Natural killer cell (primary cell): ENCODE results near the gene ZNHIT2. TPM values are rescaled to one million over a fixed set of nuclear protein-coding genes. Genes with fewer than 3 reads are reported as not detected.

Experiments used
- ATAC-seq, 3 donors: fragments of 150-1000 bp in 2 of 3; fragments of 200-7000 bp in 1 of 3; cut with Tn5 transposase; 1 replicate in 1 of 3; 2 replicates in 2 of 3; pipeline ENCODE4 v1.10.0; 2021; ENCODE audit warnings: mild to moderate bottlenecking in 2 of 3, moderate library complexity in 2 of 3
- DNase-seq, 2 donors: peaks; one replicate each; pipeline versions ENCODE4 v3.0.0 to v3.0.0-alpha.2; 2013 to 2021; ENCODE audit warnings: mixed read lengths in 1 of 2
- H3K27ac ChIP-seq: one replicate; pipeline ENCODE4 v1.5.1; 2013; ENCODE audit warnings: mild to moderate bottlenecking, low read length
- H3K27me3 ChIP-seq: one replicate; pipeline ENCODE4 v1.6.1; 2013; ENCODE audit warnings: low read length; ENCODE audit not compliant: control insufficient read depth, insufficient read depth
- H3K36me3 ChIP-seq: one replicate; pipeline ENCODE4 v1.6.1; 2013; ENCODE audit warnings: low read length; ENCODE audit not compliant: control insufficient read depth, insufficient read depth
- H3K4me1 ChIP-seq: one replicate; pipeline ENCODE4 v1.6.1; 2013; ENCODE audit warnings: low read length; ENCODE audit not compliant: control insufficient read depth, insufficient read depth
- H3K4me3 ChIP-seq: one replicate; pipeline ENCODE4 v1.5.1; 2013; ENCODE audit warnings: low read length
- H3K9me3 ChIP-seq: one replicate; pipeline ENCODE4 v1.6.1; 2013; ENCODE audit warnings: low read length; ENCODE audit not compliant: control insufficient read depth, insufficient read depth
- H3K27ac Mint-ChIP-seq, 2 donors: one replicate each; pipeline ENCODE4 v1.8.0; 2022; ENCODE audit warnings: mild to moderate bottlenecking in 2 of 2, mixed read lengths in 2 of 2, moderate library complexity in 1 of 2
- H3K27me3 Mint-ChIP-seq, 2 donors: one replicate each; pipeline ENCODE4 v1.8.0; 2022; ENCODE audit warnings: low read depth in 2 of 2, mixed read lengths in 2 of 2
- H3K36me3 Mint-ChIP-seq: one replicate; pipeline ENCODE4 v1.8.0; 2022; ENCODE audit warnings: mixed read lengths
- H3K4me1 Mint-ChIP-seq, 2 donors: one replicate each; pipeline ENCODE4 v1.8.0; 2022; ENCODE audit warnings: mixed read lengths in 2 of 2
- H3K4me3 Mint-ChIP-seq: one replicate; pipeline ENCODE4 v1.8.0; 2022; ENCODE audit warnings: mild to moderate bottlenecking, moderate library complexity, mixed read lengths
- H3K9me3 Mint-ChIP-seq, 2 donors: one replicate each; pipeline ENCODE4 v1.8.0; 2022; ENCODE audit warnings: mixed read lengths in 2 of 2
- WGBS: methylation state at CpG from one replicate; pipeline ENCODE4 v1.1.7; 2013; ENCODE audit warnings: missing lambda C conversion rate; ENCODE audit not compliant: insufficient coverage; 5-methylcytosine and 5-hydroxymethylcytosine counted together
- intact Hi-C: fragments of 100-400 bp; cut with micrococcal nuclease; formaldehyde crosslinking; loops from one replicate; pipeline ENCODE4 v1.14.2; 2022
- total RNA-seq, 4 donors: library from RNA; stranded (reverse); fragments of 120-200 nt in 1 of 4; gene quantifications; one replicate each; pipeline versions ENCODE4 v1.2.3 to v1.2.4, GENCODE V29; 2013 to 2022
- TF ChIP-seq, protein P1 (sequence below): fragments of 200-600 bp; IDR thresholded peaks from one replicate; pipeline ENCODE4 v1.8.0; 2022; ENCODE audit warnings: antibody characterized with exemption

The ZNHIT2 gene
- total RNA-seq, 3 donors from 2014 or later (not counting 1 experiment from before 2014, with no cell fraction given): 5.6 to 6.8 (median 6.1) TPM

DNA sequence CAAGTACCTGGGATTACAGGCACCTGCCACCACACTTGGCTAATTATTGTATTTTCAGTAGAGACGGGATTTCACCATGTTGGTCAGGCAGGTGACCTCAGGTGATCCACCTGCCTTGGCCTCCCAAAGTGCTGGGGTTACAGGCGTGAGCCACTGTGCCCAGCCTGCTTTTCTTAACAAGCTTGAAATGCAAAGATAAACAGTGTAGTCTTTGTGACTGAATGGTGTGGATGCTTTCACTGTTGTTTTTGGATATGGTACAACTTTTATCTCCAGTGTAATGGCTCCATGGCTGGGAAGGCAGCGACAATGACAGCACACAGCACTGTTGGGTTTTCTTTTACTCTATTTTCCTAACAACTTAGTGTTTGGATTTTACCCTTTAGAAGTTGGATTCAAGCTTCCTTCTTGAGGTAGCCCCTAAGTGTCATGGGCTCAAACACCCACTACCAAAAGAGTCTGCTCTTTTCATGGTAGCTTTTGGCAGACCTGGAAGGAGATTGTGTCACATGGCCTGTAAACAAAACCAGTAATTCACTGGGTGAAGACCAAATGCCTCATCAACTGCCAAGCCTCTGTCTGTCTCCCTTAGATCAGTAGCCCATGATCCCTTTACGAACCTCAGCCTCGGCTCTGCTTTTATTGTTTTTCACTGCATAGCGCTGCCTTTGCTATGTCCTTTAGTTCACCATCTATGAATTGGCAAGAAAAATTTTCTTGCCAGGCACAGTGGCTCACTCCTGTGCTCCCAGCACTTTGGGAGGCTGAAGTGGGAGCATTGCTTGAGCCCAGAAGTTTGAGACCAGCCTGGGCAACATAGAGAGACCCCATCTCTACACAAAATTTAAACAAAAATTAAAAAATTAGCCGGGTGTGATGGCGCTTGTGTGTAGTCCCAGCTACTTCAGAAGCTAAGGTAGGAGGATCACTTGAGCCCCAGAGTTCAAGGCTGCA is 15.1 kb downstream of the ZNHIT2 start:
- H3K4me1 ChIP-seq: peaks cover 2% of the 10 kb centered on the region
- no peak overlapping the region for H3K4me3 ChIP-seq
- H3K27me3 Mint-ChIP-seq: no peaks in the 10 kb centered on the region
- no peaks in the 10 kb centered on the region for H3K9me3 Mint-ChIP-seq
- peaks cover 21% of the 10 kb centered on the region for H3K36me3 ChIP-seq
- ATAC-seq (no peak), DNase-seq (no peak)
- 96% methylated on average over 8 of the region's 8 CpGs for WGBS
- H3K9me3 ChIP-seq: no peaks in the 10 kb centered on the region
- no peak overlapping the region for H3K4me3 Mint-ChIP-seq
- intact Hi-C loops: no loop called here
- TF ChIP-seq, protein P1, sequence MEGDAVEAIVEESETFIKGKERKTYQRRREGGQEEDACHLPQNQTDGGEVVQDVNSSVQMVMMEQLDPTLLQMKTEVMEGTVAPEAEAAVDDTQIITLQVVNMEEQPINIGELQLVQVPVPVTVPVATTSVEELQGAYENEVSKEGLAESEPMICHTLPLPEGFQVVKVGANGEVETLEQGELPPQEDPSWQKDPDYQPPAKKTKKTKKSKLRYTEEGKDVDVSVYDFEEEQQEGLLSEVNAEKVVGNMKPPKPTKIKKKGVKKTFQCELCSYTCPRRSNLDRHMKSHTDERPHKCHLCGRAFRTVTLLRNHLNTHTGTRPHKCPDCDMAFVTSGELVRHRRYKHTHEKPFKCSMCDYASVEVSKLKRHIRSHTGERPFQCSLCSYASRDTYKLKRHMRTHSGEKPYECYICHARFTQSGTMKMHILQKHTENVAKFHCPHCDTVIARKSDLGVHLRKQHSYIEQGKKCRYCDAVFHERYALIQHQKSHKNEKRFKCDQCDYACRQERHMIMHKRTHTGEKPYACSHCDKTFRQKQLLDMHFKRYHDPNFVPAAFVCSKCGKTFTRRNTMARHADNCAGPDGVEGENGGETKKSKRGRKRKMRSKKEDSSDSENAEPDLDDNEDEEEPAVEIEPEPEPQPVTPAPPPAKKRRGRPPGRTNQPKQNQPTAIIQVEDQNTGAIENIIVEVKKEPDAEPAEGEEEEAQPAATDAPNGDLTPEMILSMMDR: no peak
- no peaks in the 10 kb centered on the region for H3K36me3 Mint-ChIP-seq
- no peak overlapping the region for H3K27ac ChIP-seq
- H3K27me3 ChIP-seq: no peaks in the 10 kb centered on the region
- H3K27ac Mint-ChIP-seq: no peak overlapping the region
- H3K4me1 Mint-ChIP-seq: peaks cover 0 to 27% of the 10 kb centered on the region in 2 donors

DNA sequence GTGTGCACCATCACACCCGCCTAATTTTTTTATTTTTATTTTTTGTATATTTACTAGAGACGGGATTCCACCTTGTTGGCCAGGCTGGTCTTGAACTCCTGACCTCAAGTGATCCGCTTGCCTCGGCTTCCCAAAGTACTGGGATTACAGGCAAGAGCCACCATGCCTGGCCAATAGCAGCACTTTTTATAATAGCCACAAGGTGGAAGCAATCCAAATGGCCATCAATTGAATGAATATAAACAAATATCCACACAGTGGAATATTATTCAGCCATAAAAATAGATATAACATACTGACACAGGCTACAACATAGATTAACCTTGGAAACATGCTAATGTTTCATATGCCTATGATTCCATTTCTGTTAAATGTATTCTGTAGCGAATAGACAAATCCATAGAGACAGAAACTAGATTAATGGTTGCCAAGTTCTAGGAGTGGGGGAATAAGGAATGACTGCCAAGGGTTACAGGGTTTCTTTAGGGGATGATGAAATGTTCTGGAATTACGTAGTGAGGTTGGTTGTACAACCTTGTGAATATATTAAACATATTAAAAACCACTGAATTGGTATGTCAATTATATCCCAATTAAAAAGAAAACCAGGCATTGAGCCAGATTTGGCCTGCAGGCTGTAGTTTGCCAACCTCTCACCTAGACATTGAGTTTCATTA is 16.7 kb downstream of the ZNHIT2 start:
- H3K27me3 ChIP-seq: no peaks in the 10 kb centered on the region
- Mint-ChIP-seq H3K9me3 (no peaks in the 10 kb centered on the region), H3K27ac (no peak overlapping the region), H3K4me3 (no peak overlapping the region), H3K4me1 (peaks cover 0 to 17% of the 10 kb centered on the region in 2 donors), H3K27me3 (no peaks in the 10 kb centered on the region), H3K36me3 (no peaks in the 10 kb centered on the region)
- peaks cover 14% of the 10 kb centered on the region for H3K4me1 ChIP-seq
- intact Hi-C loops: no loop called here
- no peak overlapping the region for H3K4me3 ChIP-seq
- TF ChIP-seq, protein P1: no peak
- ATAC-seq (no peak), DNase-seq (no peak)
- no peak overlapping the region for H3K27ac ChIP-seq
- 98% methylated on average over 4 of the region's 6 CpGs for WGBS
- peaks cover 21% of the 10 kb centered on the region for H3K36me3 ChIP-seq
- H3K9me3 ChIP-seq: no peaks in the 10 kb centered on the region

DNA sequence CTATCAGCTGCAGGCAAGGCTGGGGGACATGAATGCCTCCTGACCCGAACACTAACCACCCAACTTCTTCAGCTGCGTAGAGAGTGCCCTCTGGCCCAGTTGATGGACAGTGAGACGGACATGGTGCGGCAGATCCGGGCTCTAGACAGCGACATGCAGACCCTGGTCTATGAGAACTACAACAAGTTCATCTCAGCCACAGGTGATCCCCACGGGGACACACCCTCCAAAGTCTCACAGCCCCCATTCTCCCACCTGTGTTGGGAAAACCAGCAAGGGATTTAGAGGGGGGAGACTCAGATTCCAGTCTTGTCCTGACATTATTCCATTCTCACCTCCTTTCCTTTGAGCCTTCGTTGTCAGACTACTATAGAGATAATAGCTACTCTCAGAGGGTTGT is 20.6 kb downstream of the ZNHIT2 start:
- ATAC-seq: no peak
- H3K27me3 Mint-ChIP-seq: no peaks in the 10 kb centered on the region
- Histone ChIP-seq H3K27ac (peak overlapping the region; percentile 76), H3K9me3 (no peaks in the 10 kb centered on the region), H3K4me3 (peak overlapping the region; percentile 85), H3K36me3 (peaks cover 12% of the 10 kb centered on the region), H3K27me3 (no peaks in the 10 kb centered on the region), H3K4me1 (peaks cover 19% of the 10 kb centered on the region)
- TF ChIP-seq, protein P1: no peak
- intact Hi-C loops: loop anchor here (1.0 to 2.0 kb wide), 3 partner anchors 13 to 20 kb away; partner anchors contain the start of genes CDCA5, TM7SF2, ZFPL1 and ZNHIT2
- H3K4me1 Mint-ChIP-seq: peaks cover 0 to 14% of the 10 kb centered on the region in 2 donors
- H3K27ac Mint-ChIP-seq: peak overlapping the region; percentile 83 to 92
- no peaks in the 10 kb centered on the region for H3K9me3 Mint-ChIP-seq
- H3K4me3 Mint-ChIP-seq: peak overlapping the region; percentile 40
- 59% methylated on average over 7 of the region's 8 CpGs for WGBS
- H3K36me3 Mint-ChIP-seq: no peaks in the 10 kb centered on the region
- DNase-seq: no peak
